PC-9 (cell line): ENCODE data around the gene ADAMTS8. TPM values are rescaled to one million over a fixed set of nuclear protein-coding genes. Genes with fewer than 3 reads are reported as not detected.

Experiments used
- Bru-seq: library from RNA; stranded (reverse); fragments of 400-500 nt; gene quantifications from one replicate; lab custom pipeline; 2021; lab: Mats Ljungman, UMichigan
- BruChase-seq, 2 experiments: library from RNA; stranded (reverse); fragments of 400-500 nt; gene quantifications; one replicate each; lab custom pipeline; 2021; lab: Mats Ljungman, UMichigan
- BruUV-seq: library from RNA; stranded (reverse); fragments of 400-500 nt; replicated peaks from 2 replicates; lab custom pipeline; 2021; lab: Mats Ljungman, UMichigan
- CTCF ChIA-PET: fragments of 300-600 bp; sonication (Branson Sonifier 250); formaldehyde crosslinking; loops from one replicate; lab custom pipeline; 2022; ENCODE audit warnings: antibody characterized with exemption; lab: Charles Lee
- POLR2A ChIA-PET: fragments of 300-600 bp; sonication (Branson Sonifier 250); formaldehyde crosslinking; loops from one replicate; lab custom pipeline; 2022; ENCODE audit warnings: antibody characterized with exemption; ENCODE audit not compliant: unreplicated experiment; lab: Charles Lee
- DNase-seq, 2 experiments: peaks; one replicate each; pipeline versions ENCODE4 v3.0.0 to v3.0.0-alpha.2; 2015 to 2022; ENCODE audit warnings: mixed read lengths in 1 of 2
- H2AFZ ChIP-seq: fragments of 200-600 bp; sonication (generic); 2 replicates; pipeline ENCODE4 v1.8.1; 2017; ENCODE audit warnings: antibody characterized with exemption
- H3F3A ChIP-seq: fragments of 200-600 bp; sonication (generic); 2 replicates; pipeline ENCODE4 v1.8.1; 2017; ENCODE audit warnings: antibody characterized with exemption, mild to moderate bottlenecking, low read depth; ENCODE audit not compliant: insufficient read depth
- H3K27ac ChIP-seq: fragments of 200-600 bp; sonication (generic); 2 replicates; pipeline ENCODE4 v1.6.1; 2016; ENCODE audit warnings: mixed run types
- H3K27me3 ChIP-seq: fragments of 200-600 bp; sonication (generic); 2 replicates; pipeline ENCODE4 v1.6.1; 2016; ENCODE audit warnings: low read depth, mixed run types; ENCODE audit not compliant: insufficient read depth
- H3K36me3 ChIP-seq: fragments of 200-600 bp; sonication (generic); 2 replicates; pipeline ENCODE4 v1.6.1; 2016; ENCODE audit warnings: low read depth, mixed run types
- H3K4me1 ChIP-seq: fragments of 200-600 bp; sonication (generic); replicated peaks from 2 replicates; pipeline ENCODE4 v1.6.1; 2016; ENCODE audit warnings: mixed run types; ENCODE audit not compliant: insufficient read depth
- H3K4me2 ChIP-seq: fragments of 200-600 bp; sonication (generic); 2 replicates; pipeline ENCODE4 v1.6.1; 2017; ENCODE audit warnings: mixed run types
- H3K4me3 ChIP-seq: fragments of 200-600 bp; sonication (generic); 2 replicates; pipeline ENCODE4 v1.6.1; 2016; ENCODE audit warnings: mixed run types
- H3K79me2 ChIP-seq: fragments of 200-600 bp; sonication (generic); 2 replicates; pipeline ENCODE4 v1.6.1; 2017; ENCODE audit warnings: low read depth, mixed run types
- H3K9me2 ChIP-seq: fragments of 200-600 bp; sonication (generic); 2 replicates; pipeline ENCODE4 v1.8.1; 2017; ENCODE audit warnings: mild to moderate bottlenecking; ENCODE audit not compliant: insufficient read depth
- H3K9me3 ChIP-seq: fragments of 200-600 bp; sonication (generic); 2 replicates; pipeline ENCODE4 v1.8.1; 2016; ENCODE audit warnings: low read depth; ENCODE audit not compliant: insufficient read depth
- H4K20me1 ChIP-seq: fragments of 200-600 bp; sonication (generic); 2 replicates; pipeline ENCODE4 v1.8.1; 2017; ENCODE audit not compliant: insufficient read depth
- CTCF ChIP-seq: fragments of 200-600 bp; sonication (generic); conservative IDR thresholded peaks from 2 replicates; pipeline ENCODE4 v1.6.1; 2017; ENCODE audit warnings: mixed run types, antibody characterized with exemption, mild to moderate bottlenecking, moderate library complexity
- EZH2 ChIP-seq: fragments of 200-600 bp; sonication (generic); IDR thresholded peaks from 2 replicates; pipeline ENCODE4 v1.8.0; 2017; ENCODE audit warnings: antibody characterized with exemption, low read depth
- intact Hi-C: fragments of 100-400 bp; cut with micrococcal nuclease; formaldehyde crosslinking; loops from one replicate; pipeline ENCODE4 v1.10.0; 2022; ENCODE audit not compliant: unreplicated experiment
- long read RNA-seq: library from polyadenylated mRNA; stranded (forward); transcript quantifications from one replicate; pipeline ENCODE4 v2.0.0, GENCODE V29; 2022
- total RNA-seq: library from RNA; stranded (reverse); gene quantifications from 2 replicates; pipeline ENCODE4 v1.2.3, GENCODE V29; 2021

Gene ADAMTS8, protein sequence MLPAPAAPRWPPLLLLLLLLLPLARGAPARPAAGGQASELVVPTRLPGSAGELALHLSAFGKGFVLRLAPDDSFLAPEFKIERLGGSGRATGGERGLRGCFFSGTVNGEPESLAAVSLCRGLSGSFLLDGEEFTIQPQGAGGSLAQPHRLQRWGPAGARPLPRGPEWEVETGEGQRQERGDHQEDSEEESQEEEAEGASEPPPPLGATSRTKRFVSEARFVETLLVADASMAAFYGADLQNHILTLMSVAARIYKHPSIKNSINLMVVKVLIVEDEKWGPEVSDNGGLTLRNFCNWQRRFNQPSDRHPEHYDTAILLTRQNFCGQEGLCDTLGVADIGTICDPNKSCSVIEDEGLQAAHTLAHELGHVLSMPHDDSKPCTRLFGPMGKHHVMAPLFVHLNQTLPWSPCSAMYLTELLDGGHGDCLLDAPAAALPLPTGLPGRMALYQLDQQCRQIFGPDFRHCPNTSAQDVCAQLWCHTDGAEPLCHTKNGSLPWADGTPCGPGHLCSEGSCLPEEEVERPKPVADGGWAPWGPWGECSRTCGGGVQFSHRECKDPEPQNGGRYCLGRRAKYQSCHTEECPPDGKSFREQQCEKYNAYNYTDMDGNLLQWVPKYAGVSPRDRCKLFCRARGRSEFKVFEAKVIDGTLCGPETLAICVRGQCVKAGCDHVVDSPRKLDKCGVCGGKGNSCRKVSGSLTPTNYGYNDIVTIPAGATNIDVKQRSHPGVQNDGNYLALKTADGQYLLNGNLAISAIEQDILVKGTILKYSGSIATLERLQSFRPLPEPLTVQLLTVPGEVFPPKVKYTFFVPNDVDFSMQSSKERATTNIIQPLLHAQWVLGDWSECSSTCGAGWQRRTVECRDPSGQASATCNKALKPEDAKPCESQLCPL
- total RNA-seq (not detected in 2 replicates), Bru-seq, nascent RNA (not detected), BruChase-seq, experiment 1, labeled RNA remaining after a 2-hour chase (not detected), BruChase-seq, experiment 2, labeled RNA remaining after a 6-hour chase (percentile 4 among the genes with signal in this experiment)
- long read RNA-seq: 0 reads

DNA sequence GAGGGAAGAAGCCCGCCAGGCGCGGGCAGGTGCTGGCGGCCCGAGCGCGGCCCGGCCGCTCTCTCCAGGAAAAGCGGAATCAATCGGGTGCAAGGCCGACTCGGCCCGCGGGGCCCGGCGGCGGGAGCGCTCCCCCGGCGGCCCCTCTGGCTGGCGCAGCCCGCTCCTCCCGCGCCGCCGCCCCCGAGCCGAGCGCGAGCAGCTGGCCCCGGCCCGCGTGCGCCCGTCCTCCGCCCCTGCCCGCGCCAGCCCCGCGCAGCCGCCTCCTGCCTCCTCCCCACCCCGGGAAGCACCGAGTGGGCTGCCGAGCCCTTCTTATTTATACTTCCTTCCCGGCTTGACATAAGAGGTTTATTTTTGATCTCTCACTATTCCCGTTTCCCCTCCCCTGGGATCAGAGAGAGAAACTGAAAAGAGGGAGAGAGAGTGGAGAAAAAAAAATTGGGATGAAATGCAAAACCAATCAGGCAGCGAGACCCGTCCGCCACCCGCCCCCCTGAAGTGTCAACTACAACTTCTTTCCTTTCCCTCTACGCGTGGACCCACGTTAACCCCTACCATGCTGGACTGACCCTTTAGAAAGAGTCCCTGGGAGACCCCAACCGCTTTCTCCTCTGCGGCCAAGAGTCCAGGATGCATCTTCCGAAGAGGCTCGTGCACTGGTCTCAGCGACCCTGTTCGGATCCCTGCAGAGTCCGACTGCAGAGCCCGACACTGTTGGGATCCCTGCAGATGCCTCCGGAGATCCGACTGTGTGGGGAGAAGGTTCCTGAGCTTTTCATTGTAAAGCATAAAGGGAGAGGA, at the start of gene ADAMTS8:
Gene ADAMTS8, minus strand, starts transcription at position 294 of the 804 bp plus-strand sequence. CDS start 323 bp downstream, outside the sequence.
- BruUV-seq: no TSS peak
- Histone ChIP-seq H3F3A (no peaks in the 10 kb centered on the region; the same call in 1 of the 2 replicates), H3K9me2 (no peaks in the 10 kb centered on the region), H3K4me3 (no peak within 1 kb of the TSS), H3K27ac (no peak within 1 kb of the TSS), H4K20me1 (no peaks in the 10 kb centered on the region), H3K79me2 (no peaks in the 10 kb centered on the region), H3K9me3 (no peaks in the 10 kb centered on the region), H3K36me3 (no peaks in the 10 kb centered on the region), H3K4me2 (peak within 1 kb of the TSS; percentile 44; the same call in 1 of the 2 replicates), H3K27me3 (peaks cover 60% of the 10 kb centered on the region), H3K4me1 (no peaks in the 10 kb centered on the region), H2AFZ (no peak within 1 kb of the TSS)
- no peak for DNase-seq
- ChIA-PET CTCF (interaction anchor here (0.7 kb wide), 1 partner anchor 293 kb away, joined by 4 read pairs; no protein-coding TSS in a partner anchor), POLR2A (no interaction called here)
- intact Hi-C loops: no loop called here
- no peak for TF ChIP-seq CTCF
- peak; percentile 63; the same call in 1 of the 2 replicates for TF ChIP-seq EZH2

- Histone ChIP-seq H3K4me2 (peak overlapping the region; percentile 62), H3K4me3 (no peak overlapping the region), H3F3A (peaks cover 19% of the 10 kb centered on the region), H3K27ac (peak overlapping the region; percentile 70), H3K9me3 (no peaks in the 10 kb centered on the region), H4K20me1 (no peaks in the 10 kb centered on the region), H3K9me2 (no peaks in the 10 kb centered on the region), H2AFZ (no peak overlapping the region), H3K36me3 (no peaks in the 10 kb centered on the region), H3K4me1 (peaks cover 28% of the 10 kb centered on the region), H3K79me2 (no peaks in the 10 kb centered on the region), H3K27me3 (no peaks in the 10 kb centered on the region)
- intact Hi-C loops: loop anchor here (5.0 to 10.0 kb wide), 2 partner anchors 50 to 157 kb away; no protein-coding TSS in a partner anchor
- TF ChIP-seq CTCF (no peak), EZH2 (no peak)
- peak in 1 of 2 experiments; percentile 49 for DNase-seq
- no TSS peak for BruUV-seq
- CTCF ChIA-PET: interaction anchor here (0.6 kb wide), 1 partner anchor 46 kb away, joined by 11 read pairs; no protein-coding TSS in a partner anchor
- POLR2A ChIA-PET: interaction anchor here (0.6 to 0.7 kb wide), 2 partner anchors 175 to 317 kb away, joined by 3 read pairs; no protein-coding TSS in a partner anchor
Measured at GRCh38 chr11:130477586-130478203, 49.3 kb upstream of the ADAMTS8 start.
